GM18499 (cell line): ENCODE data around the gene KRTAP10-3.
"Not testable (repeated sequence)": the region's sequence is repeated elsewhere in the genome, so short reads cannot be mapped to it uniquely, and the experiment has no call there.

Experiments
- ATAC-seq: cut with Tn5 transposase; IDR thresholded peaks from one replicate; pipeline ENCODE4 v1.9.1; 2021; ENCODE audit warnings: moderate number of reproducible peaks; ENCODE audit not compliant: insufficient read depth, unreplicated experiment

KRTAP10-3 gene

DNA sequence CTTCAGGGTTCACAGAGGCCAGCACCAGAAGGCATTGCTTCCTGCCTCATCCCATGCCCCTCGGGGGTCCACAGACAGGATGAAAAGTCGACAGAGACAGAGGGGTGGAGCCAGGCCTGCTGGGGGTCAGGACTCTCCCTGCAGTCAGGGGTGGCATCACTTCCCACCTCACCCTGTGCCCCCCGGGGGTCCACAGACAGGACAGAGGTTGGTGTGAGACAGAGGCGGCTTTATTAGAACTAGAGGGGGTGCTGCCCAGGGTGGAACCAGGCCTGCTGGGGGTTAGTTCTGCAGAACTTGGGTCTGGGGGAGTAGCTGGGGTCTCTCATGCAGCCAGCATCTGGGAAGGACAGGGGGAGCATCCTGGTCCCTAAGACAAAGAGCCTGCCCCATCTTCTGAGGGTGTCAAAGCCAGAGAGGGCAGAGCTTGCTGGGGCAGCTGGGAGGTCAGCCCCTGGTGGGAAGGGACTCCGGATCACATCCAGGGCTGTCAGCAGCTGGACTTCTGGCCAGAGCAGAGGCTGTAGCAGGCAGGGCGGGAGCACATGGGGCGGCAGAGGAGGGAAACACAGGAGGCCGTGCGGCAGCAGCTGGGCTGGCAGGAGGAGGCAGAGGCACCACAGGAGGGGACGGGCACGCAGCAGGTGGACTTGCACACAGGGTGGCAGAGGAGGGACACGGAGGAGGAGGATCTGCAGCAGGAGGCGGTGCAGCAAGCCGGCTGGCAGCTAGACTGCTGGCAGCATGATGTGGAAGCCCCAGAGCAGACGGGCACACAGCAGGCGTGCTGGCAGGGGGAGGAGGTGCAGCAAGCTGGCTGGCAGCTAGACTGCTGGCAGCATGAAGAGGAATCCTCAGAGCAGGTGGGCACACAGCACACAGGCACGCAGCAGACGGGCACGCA lies 32.6 kb upstream of the KRTAP10-3 start:
- not testable (repeated sequence) for ATAC-seq

DNA sequence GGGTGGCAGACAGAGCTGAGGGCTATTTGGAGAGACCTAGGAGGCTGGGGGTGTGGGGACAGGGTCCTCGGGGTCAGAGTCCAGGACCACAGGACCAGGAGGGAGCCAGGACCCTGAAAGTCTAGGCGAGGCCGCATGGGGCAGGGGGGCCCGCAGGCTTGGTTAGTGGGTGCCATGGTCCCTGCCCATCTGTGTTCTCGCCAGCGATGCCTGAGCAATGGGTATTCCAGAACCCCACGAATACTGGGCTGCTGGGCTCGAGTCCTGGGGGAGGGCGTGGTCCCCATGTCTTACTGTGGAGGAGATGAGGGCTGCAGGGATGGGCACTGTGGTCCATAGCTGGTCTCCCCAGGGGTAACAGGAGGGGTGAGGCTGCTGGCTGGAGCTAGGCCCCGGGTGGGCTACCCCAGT lies 31.7 kb upstream of the KRTAP10-3 start:
- no peak for ATAC-seq

DNA sequence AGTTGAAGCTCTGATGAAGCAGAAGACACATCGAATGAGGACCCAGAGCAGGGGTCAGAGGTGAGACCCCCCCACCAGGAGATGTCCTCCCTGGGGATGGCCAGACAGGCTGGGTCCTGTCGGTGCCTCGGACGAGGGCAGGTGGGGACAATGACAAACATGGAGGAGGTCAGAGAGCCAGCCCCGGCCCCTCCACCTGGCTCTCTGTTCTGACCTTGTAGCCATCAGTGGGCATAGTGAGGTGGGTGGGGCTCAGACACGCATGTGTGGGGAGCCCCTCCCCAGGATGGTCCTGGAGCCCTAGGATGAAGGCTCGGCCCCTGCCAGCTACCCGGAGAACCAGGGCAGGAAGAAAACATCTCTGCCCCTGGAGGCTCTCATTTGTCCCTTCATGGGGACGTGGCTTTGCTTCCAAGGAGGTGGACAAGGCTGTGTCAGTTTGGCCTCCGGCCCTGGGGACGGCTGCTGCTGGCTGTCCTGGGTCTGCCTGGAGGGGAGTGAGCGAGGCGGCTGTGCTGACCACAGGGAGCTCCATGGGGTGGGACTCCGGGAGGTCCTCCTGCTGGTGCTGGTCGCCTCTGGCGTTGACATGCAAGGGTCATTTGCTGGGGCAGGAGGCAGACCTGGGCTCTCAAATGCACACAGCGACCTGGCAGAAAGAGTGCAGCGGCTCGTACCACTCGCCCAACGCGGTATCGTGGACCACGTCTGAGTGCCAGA lies 31.2 kb upstream of the KRTAP10-3 start:
- no peak for ATAC-seq

DNA sequence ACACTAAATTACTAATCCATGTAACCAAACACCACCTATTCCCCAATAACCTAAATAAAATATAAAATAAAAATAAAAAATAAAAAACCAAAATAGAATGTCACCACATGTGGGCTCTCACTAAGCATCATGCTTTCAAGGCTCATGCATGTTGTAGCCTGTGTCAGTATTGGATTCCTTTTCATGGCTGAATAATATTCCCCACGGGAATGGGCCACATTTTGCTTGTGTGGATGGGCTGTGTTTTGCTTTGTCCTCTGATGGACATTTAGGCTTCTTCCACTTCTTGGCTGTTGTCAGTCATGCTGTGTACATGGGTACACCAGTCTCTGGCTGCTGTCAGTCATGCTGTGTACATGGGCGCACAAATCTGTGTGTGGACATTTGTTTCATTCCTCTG lies 30.5 kb upstream of the KRTAP10-3 start:
- no peak for ATAC-seq

DNA sequence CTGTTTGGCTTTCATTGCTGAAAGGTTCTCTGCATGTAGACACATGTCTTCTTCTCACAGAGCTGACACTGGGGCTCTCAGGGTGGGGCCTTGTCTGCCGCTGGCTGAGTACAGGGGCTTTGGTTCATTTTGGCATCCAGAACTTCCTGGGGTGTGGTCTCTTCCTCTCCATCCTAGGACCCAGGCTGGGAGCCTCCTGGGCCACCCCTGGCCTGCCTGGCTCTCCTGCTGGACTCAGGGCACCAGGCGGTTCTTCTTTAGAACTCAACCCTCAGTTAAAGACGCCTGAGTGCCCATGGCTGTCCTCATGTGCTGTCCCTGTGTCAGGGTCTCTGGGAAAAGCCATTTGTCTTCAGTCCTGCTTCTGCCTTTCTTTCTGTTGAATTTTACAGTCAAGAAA lies 27.3 kb upstream of the KRTAP10-3 start:
- ATAC-seq, result no peak

DNA sequence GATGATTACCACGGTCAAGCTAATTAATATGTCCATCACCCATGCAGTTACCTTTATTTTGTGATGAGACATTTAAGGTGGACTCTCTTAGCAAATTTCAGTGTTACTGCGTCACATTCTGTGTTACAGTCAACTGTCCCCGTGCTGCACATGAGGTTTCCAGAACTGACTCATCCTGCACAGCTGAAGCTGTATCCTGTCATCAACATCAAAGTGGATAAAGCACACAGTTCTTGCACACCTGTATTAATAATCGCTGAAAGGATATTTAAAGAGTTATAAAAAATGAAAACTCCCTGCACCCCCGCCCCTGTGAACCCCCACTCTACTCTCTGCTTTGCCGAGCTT lies 25.2 kb upstream of the KRTAP10-3 start:
- ATAC-seq, result no peak

DNA sequence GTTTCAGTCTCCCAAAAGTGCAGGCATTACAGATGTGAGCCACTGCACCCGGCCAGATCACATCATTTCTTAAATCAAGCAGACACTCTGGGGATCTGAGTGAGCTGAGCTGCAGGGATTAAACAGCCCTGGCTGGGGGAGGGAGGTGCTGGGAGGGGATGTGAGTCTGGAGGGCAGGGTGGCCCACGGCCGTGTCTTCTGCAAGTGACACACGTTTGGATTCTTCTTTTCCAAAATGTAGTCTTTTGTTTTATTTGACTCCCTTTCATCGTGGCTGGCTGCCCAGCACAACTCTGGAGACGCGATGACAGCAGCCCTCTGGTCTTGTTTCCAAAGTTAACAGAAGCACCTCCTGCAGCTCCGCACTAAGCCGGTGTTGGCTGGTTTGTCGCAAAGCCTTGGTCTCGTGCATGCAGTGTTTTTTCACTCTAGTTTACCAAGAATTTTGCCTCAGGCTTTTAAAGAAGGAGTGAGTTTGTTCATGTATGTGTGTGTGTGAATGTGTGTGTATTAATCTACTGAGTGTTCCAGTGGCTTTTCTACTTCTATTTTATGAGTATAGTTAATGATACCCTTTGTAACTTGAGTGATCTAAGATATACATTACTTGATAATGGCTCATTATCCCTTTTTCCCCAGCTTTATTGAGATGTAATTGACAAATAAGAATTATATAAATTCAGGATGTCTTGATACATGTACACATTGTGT lies 24.6 kb upstream of the KRTAP10-3 start:
- ATAC-seq, result no peak

DNA sequence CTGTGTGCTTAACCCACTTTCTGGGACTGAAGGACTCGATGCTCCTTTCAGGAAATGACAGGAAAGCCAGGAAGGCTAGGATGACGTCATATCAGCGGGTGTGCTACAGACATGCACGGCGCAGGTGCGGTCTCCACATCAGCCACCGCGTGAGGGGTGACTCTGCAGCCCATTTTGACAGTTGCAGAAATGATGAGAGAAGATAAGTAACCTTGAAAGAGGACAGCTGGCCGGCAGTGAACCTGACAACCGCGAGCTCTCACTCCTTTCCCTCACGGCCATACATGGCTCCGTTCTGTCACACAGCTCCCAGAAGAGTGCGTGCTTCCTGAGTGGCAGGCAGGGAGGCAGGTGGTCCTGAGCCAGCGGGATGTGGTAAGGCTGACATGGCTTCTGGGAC lies 23.5 kb upstream of the KRTAP10-3 start:
- no peak for ATAC-seq

DNA sequence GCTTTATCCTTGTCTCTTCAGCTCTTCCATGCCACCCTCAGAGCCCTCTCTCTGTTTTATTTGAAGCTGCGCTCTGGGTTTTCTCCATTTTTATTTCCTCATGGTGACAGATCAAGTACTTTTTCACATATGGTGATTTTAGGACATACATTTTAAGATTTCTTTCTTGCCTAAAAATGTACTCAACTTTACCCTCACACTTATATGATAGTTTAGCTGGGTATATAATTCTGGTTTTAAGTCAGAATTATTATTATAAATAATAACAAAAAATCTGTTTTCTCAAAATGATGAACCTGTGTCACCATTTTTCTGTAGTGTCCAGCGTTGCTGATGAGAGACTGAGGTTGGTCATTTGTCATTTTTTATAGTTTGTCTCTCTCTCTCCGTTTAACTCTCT lies 22.6 kb upstream of the KRTAP10-3 start:
- no peak for ATAC-seq

DNA sequence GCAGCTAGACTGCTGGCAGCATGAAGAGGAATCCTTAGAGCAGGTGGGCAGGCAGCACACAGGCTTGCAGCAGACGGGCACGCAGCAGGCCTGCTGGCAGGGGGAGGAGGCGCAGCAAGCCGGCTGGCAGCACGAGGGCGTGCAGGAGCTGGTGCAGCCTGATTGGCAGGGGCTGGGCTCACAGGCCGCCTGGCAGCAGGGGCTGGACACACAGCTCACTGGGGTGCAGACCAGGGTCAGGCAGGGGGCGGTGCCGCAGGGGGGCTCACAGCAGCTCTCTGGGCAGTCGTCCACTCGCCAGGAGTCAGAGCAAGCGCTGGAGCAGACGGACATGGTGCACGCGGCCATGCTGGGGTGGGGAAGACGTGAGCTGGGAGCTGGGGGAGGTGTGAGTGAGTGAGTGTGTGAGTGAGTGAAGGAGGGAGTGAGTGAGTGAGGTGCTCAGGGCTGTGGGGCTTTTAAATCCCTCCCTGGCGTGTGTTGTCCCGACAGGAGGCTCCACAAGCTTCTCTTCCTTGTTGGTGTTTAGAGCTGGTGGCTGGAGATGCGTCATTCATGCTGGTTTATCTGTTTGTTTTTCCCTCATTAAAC lies 21.7 kb upstream of the KRTAP10-3 start, which contains the start of gene KRTAP10-5:
Gene KRTAP10-5 (minus strand): TSS at position 374 of the 591 bp plus-strand sequence. CDS start 26 bp downstream, at position 348.
- not testable (repeated sequence) for ATAC-seq

DNA sequence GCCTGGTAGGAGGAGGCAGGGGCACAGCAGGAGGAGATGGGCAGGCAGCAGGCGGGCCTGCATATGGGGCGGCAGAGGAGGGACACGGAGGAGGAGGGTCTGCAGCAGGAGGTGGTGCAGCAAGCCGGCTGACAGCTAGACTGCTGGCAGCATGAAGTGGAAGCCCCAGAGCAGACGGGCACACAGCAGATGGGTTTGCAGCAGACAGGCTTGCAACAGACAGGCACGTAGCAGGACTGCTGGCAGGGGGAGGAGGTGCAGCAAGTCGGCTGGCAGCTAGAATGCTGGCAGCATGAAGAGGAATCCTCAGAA lies 21.2 kb upstream of the KRTAP10-3 start:
- no peak for ATAC-seq

DNA sequence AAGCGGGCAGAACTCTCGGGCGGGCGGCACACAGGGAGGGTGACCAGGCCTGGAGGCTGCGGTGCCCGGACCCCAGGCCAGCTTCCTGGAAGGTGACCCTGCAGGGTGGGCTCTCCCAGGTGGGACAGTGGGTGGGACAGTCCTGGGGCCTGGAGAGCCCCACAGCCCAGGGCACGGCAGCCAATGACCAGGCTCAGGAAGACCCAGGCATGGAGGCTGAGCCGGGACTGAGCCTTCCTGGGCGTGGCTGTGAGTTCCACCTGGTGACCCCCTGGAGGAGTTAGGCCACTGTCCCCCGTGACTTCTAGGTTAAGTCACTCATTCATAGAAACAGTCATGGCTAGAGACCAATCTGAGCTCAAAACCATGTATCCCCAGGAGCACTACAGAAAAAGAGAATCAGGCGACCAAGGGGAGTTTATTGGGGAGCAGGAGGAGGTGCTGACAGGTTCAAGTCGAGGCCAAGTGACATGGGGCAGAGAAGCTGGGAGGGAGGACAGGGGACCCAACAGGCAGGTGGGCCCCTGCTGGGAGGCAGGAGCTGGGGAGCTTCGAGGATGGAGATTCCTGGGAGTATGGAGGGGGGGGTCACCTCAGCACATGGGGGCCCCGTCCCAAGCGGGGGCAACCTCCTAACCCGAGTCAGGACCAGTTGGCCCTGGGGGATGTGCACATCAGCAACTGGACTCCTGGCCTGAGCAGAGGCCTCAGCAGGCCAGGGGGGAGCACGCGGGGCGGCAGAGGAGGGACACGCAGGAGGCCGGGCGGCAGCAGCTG lies 20.6 kb upstream of the KRTAP10-3 start:
- ATAC-seq, result no peak

DNA sequence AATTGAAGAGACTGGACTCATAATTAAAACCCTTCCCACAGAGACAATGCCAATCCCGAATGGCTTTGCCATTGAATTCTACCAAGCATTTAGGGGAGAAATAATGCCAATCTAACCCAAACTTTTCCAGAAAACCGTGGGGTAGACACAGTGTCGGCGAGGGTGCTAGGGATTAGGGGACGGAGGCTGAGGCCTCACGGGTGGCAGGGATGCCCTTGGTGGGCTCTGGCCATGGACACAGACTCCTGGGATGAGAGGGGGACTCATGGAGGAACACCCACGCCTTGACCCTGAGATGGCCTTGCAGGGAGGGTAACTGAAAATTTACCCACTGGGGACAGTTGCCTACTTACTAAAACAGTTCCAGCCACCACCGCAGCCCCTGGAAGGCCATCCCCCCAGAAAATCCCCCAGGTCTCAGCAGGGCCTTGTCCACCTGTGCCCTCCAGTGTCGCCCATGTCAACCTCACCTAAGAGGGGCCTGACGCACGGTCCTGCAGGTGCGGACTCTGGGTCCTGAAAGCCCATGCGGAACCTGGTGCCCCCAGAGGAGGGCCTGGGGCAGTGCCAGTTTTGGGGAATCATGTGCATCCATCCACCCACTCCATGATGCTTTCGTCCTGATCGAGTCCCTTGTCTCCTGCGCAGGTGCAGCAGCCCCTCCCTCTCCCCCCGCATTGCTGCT lies 19.9 kb upstream of the KRTAP10-3 start:
- ATAC-seq, result no peak

DNA sequence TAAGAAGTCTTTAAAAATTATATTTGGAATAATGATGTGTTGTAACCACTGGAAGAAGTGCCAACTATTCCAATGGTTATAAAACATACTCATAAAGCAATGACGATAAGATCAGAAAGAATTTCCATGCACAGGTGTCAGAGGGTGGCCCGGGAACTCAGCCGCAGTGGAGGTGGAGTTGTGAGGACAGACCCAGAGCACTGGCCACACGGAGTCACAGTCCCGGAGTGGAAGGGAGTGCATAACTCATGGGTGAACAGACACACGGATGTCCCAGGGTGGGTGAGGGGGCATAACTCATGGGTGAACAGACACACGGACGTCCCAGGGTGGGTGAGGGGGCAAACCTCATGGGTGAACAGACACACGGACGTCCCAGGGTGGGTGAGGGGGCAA lies 17.4 kb upstream of the KRTAP10-3 start:
- no peak for ATAC-seq

DNA sequence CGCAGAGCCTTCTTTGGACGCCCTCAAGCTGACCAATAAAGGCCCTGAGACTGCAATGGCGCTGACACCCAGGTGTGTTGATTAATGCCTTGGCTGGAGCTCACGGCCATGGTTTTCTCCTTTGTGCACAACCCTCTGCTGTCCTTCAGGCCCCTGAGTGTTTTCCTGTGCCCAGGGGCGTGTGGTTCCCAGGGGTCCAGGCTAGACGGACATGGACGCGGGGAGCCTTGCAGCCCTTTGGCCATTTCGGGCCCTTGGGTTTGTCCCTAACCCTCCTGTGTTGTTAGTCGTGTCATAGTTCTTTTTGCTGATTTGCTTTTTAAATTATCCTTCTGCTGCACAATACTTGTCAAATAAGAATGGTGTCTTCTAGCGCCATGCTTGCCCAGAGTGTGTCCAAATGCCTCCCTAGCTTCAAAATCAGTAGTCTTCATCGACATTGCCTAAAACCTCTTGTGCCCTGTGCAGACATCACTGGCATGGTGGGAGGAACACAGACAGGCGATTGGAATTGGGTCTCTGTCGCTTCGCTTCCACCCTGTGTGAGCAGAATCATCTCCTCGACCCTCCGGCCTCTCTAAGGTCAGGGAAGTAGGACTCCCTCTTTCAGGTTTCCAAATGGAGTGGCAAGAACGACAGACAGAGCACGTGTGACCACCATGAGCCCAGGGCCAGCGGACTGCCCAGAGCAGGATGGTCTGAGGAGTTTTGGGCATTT lies 16.9 kb upstream of the KRTAP10-3 start:
- no peak for ATAC-seq

DNA sequence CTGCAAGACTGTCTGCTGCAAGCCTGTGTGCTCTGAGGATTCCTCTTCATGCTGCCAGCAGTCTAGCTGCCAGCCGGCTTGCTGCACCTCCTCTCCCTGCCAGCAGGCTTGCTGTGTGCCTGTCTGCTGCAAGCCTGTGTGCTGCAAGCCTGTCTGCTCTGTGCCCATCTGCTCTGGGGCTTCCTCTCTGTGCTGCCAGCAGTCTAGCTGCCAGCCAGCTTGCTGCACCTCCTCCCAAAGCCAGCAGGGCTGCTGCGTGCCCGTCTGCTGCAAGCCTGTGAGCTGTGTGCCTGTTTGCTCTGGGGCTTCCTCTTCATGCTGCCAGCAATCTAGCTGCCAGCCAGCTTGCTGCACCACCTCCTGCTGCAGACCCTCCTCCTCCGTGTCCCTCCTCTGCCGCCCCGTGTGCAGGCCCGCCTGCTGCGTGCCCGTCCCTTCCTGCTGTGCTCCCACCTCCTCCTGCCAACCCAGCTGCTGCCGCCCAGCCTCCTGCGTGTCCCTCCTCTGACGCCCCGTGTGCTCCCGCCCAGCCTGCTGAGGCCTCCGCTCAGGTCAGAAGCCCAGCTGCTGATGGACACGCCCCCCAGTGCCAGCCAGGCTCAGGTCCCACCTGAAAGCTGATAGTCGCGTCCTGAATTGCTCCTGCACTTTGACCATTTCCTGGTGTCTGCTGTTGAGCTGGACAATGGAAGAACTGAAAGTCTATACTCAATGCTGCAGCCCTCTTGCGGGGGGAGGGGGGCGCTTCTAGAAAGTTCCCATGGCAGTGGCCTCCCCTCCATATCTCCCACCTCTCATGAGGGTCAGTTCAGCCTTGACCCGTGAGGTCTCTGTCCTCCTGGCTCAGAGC lies 16.1 kb upstream of the KRTAP10-3 start:
- no peak for ATAC-seq

DNA sequence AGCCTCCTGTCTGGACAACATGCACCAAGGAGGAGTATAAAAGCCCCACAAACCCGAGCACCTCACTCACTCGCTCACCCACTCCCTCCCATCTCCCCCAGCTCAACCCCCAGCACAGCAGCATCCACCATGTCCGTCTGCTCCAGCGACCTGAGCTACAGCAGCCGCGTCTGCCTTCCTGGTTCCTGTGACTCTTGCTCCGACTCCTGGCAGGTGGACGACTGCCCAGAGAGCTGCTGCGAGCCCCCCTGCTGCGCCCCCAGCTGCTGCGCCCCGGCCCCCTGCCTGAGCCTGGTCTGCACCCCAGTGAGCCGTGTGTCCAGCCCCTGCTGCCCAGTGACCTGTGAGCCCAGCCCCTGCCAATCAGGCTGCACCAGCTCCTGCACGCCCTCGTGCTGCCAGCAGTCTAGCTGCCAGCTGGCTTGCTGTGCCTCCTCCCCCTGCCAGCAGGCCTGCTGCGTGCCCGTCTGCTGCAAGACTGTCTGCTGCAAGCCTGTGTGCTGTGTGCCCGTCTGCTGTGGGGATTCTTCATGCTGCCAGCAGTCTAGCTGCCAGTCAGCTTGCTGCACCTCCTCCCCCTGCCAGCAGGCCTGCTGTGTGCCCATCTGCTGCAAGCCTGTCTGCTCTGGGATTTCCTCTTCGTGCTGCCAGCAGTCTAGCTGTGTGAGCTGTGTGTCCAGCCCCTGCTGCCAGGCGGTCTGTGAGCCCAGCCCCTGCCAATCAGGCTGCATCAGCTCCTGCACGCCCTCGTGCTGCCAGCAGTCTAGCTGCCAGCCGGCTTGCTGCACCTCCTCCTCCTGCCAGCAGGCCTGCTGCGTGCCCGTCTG lies 15.2 kb upstream of the KRTAP10-3 start, which contains the start of gene KRTAP10-4:
Gene KRTAP10-4 (plus strand): TSS at position 100 of the 827 bp plus-strand sequence. CDS start 30 bp downstream, at position 130.
- ATAC-seq, result not testable (repeated sequence)
